ENCODE data around the gene TOR2A.

GRCh38 chr9:127694890-127695720 is 40.0 kb downstream of the TOR2A start:
- no peak for TF ChIP-seq CTCF (IDR thresholded peaks at IDR 0.05)
- no peak for TF ChIP-seq POLR2A (IDR thresholded peaks at IDR 0.05)

Measured in testis (tissue), 2 donors.